Liver (tissue), 9 donors: Measurements from ENCODE around the gene RAB1A. TPM values are rescaled to one million over a fixed set of nuclear protein-coding genes. Genes with fewer than 3 reads are reported as not detected.

Experiments
- DNase-seq: peaks from one replicate; pipeline ENCODE4 v3.0.0-alpha.2; 2017; ENCODE audit warnings: low spot score
- H3K27ac ChIP-seq, 2 donors: one replicate each; pipeline ENCODE4 v1.7.0; 2013; ENCODE audit warnings: inconsistent platforms in 2 of 2, low read length in 2 of 2, control low read depth in 1 of 2, low read depth in 1 of 2, mild to moderate bottlenecking in 1 of 2
- H3K27me3 ChIP-seq, 4 donors: one replicate each; pipeline versions ENCODE4 v1.6.1 to v1.7.0; 2013; ENCODE audit warnings: low read length in 3 of 4, inconsistent platforms in 1 of 4, mild to moderate bottlenecking in 1 of 4, moderate library complexity in 1 of 4; ENCODE audit not compliant: control insufficient read depth in 4 of 4, insufficient read depth in 4 of 4
- H3K36me3 ChIP-seq, 4 donors: one replicate each; pipeline versions ENCODE4 v1.6.1 to v1.7.0; 2013; ENCODE audit warnings: low read length in 3 of 4, mild to moderate bottlenecking in 3 of 4, low read depth in 1 of 4, moderate library complexity in 1 of 4; ENCODE audit not compliant: control insufficient read depth in 4 of 4, insufficient read depth in 3 of 4
- H3K4me1 ChIP-seq, 4 donors: one replicate each; pipeline versions ENCODE4 v1.6.1 to v1.7.0; 2013; ENCODE audit warnings: low read length in 3 of 4, mild to moderate bottlenecking in 3 of 4, moderate library complexity in 1 of 4; ENCODE audit not compliant: control insufficient read depth in 4 of 4, insufficient read depth in 4 of 4
- H3K4me3 ChIP-seq, 3 donors: one replicate each; pipeline versions ENCODE4 v1.6.1 to v1.7.0; 2013; ENCODE audit warnings: low read length in 3 of 3, control low read depth in 1 of 3, low read depth in 1 of 3, mild to moderate bottlenecking in 1 of 3
- H3K9ac ChIP-seq, 2 donors: one replicate each; pipeline ENCODE4 v1.7.0; 2013; ENCODE audit warnings: low read length in 2 of 2, mild to moderate bottlenecking in 2 of 2, moderate library complexity in 2 of 2, control low read depth in 1 of 2, low read depth in 1 of 2
- H3K9me3 ChIP-seq, 4 donors: one replicate each; pipeline versions ENCODE4 v1.6.1 to v1.7.0; 2013; ENCODE audit warnings: low read length in 3 of 4; ENCODE audit not compliant: control insufficient read depth in 4 of 4
- ATF3 ChIP-seq: IDR thresholded peaks from 2 replicates; pipeline ENCODE4 v1.6.1; 2016; ENCODE audit warnings: antibody characterized with exemption
- CTCF ChIP-seq: fragments of 150-350 bp; IDR thresholded peaks from 2 replicates; pipeline ENCODE4 v1.5.1; 2017; ENCODE audit warnings: improper control_type of control experiment, low read depth, low read length; ENCODE audit not compliant: missing input control
- EGR1 ChIP-seq, 2 donors: IDR thresholded peaks; 2 replicates each; pipeline ENCODE4 v1.6.1; 2016 to 2018; ENCODE audit warnings: antibody characterized with exemption in 2 of 2, low read depth in 2 of 2
- FOXA1 ChIP-seq: IDR thresholded peaks from 2 replicates; pipeline ENCODE4 v1.6.1; 2016; ENCODE audit warnings: antibody characterized with exemption
- FOXA2 ChIP-seq: IDR thresholded peaks from 2 replicates; pipeline ENCODE4 v1.6.1; 2016; ENCODE audit warnings: antibody characterized with exemption
- GABPA ChIP-seq, 2 donors: IDR thresholded peaks in 1 of 2; conservative IDR thresholded peaks in 1 of 2; 2 replicates each; pipeline ENCODE4 v1.6.1; 2016; ENCODE audit warnings: antibody characterized with exemption in 2 of 2, mild to moderate bottlenecking in 1 of 2, moderate library complexity in 1 of 2
- HNF4A ChIP-seq, 2 donors: conservative IDR thresholded peaks; 2 replicates each; pipeline ENCODE4 v1.6.1; 2016; ENCODE audit warnings: antibody characterized with exemption in 2 of 2, mild to moderate bottlenecking in 2 of 2
- JUND ChIP-seq, 2 donors: IDR thresholded peaks; 2 replicates each; pipeline ENCODE4 v1.6.1; 2016; ENCODE audit warnings: antibody characterized with exemption in 2 of 2
- NR2F2 ChIP-seq: IDR thresholded peaks from 2 replicates; pipeline ENCODE4 v1.6.1; 2016; ENCODE audit warnings: antibody characterized with exemption
- RAD21 ChIP-seq, 2 donors: IDR thresholded peaks; 2 replicates each; pipeline ENCODE4 v1.6.1; 2016; ENCODE audit warnings: antibody characterized with exemption in 2 of 2, mild to moderate bottlenecking in 2 of 2
- REST ChIP-seq: IDR thresholded peaks from 2 replicates; pipeline ENCODE4 v1.6.1; 2016; ENCODE audit warnings: antibody characterized with exemption, mild to moderate bottlenecking
- RXRA ChIP-seq, 2 donors: IDR thresholded peaks; 2 replicates each; pipeline ENCODE4 v1.6.1; 2017 to 2018; ENCODE audit warnings: antibody characterized with exemption in 2 of 2, mild to moderate bottlenecking in 1 of 2
- SP1 ChIP-seq: IDR thresholded peaks from 2 replicates; pipeline ENCODE4 v1.6.1; 2018; ENCODE audit warnings: antibody characterized with exemption, mild to moderate bottlenecking
- TAF1 ChIP-seq: conservative IDR thresholded peaks from 2 replicates; pipeline ENCODE4 v1.6.1; 2016; ENCODE audit warnings: antibody characterized with exemption, mild to moderate bottlenecking
- YY1 ChIP-seq: IDR thresholded peaks from 2 replicates; pipeline ENCODE4 v1.6.1; 2016; ENCODE audit warnings: antibody characterized with exemption, mild to moderate bottlenecking
- WGBS: extraction: QIAGEN DNeasy Blood & Tissue Kit; methylation state at CpG from one replicate; pipeline ENCODE4 v1.1.7; 2013; 5-methylcytosine and 5-hydroxymethylcytosine counted together
- polyA plus RNA-seq, 2 donors: library from polyadenylated mRNA; stranded (reverse) in 1 of 2; unstranded in 1 of 2; fragments of 200-250 nt in 1 of 2; fragments of >200 nt in 1 of 2; fragmentation: Nextera tagmentation in 1 of 2; extraction: Ambion mirVana in 1 of 2; gene quantifications; one replicate each; pipeline versions ENCODE4 v1.2.1 to v1.2.3, GENCODE V29; 2013 to 2015
- total RNA-seq, 2 donors: library from RNA; depleted of rRNA; stranded (reverse); fragments of >200 nt; gene quantifications; one replicate each; pipeline ENCODE4 v1.2.3, GENCODE V29; 2014
- TF ChIP-seq, protein P1 (sequence below): IDR thresholded peaks from 2 replicates; pipeline ENCODE4 v1.6.1; 2016; ENCODE audit warnings: antibody characterized with exemption
- TF ChIP-seq, protein P2 (sequence below): IDR thresholded peaks from 2 replicates; pipeline ENCODE4 v1.6.1; 2016; ENCODE audit warnings: antibody characterized with exemption
- donor health status: healthy.
- donor health status: healthy.
- donor health status: healthy.
- donor health status: healthy.
- donor health status: healthy.

The RAB1A gene
- total and polyA plus RNA-seq, 4 donors, result 52.8 to 89.7 (median 77.8) TPM

DNA sequence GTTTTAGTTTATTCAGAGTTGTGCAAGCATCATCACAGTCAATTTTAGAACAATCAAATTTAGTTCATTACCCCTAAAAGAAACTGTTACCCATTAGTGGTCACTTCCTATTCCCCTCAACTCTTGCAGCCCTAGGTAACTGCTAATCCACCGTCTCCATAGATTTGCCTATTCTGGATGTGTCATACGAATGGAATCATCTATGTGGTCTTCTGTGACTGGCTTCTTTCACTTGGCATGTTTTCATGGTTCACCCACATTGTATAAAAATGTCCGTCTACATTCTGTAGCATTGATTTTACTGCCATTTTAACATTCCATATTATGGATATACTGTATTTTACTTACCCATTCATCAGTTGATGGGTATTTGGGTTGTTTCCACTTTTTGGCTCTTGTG is 79.0 kb downstream of the RAB1A start (continued):
- TF ChIP-seq CTCF (no peak), FOXA2 (no peak), RXRA (IDR thresholded peaks at IDR 0.05) (no peak), YY1 (no peak), ATF3 (no peak), RAD21 (IDR thresholded peaks at IDR 0.05) (no peak), GABPA (IDR thresholded peaks at IDR 0.05 in 1 of 2, conservative IDR thresholded peaks at IDR 0.05 in 1 of 2) (no peak)

DNA sequence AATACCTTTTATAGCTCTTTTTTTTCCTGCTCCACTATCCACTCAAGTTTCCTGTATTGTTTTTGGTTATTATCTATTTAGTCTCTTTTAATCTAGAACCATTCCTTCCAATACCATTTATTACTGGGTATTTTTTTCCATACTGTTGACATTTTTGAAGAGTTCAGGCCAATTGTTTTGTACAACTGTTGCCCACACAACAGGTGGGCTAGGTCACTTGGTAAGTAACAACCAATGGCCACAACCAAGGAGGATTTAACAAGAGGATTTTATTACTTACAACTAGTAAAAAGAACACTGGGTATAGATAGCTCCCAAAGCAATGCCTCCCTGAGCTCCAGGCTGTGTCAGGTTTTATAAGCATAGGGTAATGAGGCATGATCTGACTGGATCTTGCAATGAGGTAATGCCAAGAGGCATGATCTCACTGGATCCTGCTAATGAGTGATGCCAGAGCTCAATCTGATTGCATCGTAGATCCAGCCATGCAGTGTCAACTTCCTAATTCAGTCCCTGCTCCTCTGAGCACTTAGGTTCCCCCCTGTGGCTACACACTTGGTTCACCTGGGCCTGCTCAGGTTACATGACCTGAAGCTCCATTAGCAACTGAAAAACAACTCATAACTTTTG is 80.8 kb downstream of the RAB1A start:
- TF ChIP-seq, protein P1, sequence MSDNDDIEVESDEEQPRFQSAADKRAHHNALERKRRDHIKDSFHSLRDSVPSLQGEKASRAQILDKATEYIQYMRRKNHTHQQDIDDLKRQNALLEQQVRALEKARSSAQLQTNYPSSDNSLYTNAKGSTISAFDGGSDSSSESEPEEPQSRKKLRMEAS, result no peak
- TF ChIP-seq SP1, result no peak
- no peak for TF ChIP-seq FOXA2
- TF ChIP-seq FOXA1, result no peak
- no peak for TF ChIP-seq REST
- no peak for TF ChIP-seq ATF3
- TF ChIP-seq NR2F2, result no peak
- no peak for TF ChIP-seq HNF4A (conservative IDR thresholded peaks at IDR 0.05)
- TF ChIP-seq TAF1, result no peak
- no peak for TF ChIP-seq EGR1 (IDR thresholded peaks at IDR 0.05; ENCODE audit: low read depth in 2 of 2)
- TF ChIP-seq YY1, result no peak
- no peak for TF ChIP-seq RXRA (IDR thresholded peaks at IDR 0.05)
- no peak for TF ChIP-seq RAD21 (IDR thresholded peaks at IDR 0.05)
- TF ChIP-seq GABPA (IDR thresholded peaks at IDR 0.05 in 1 of 2, conservative IDR thresholded peaks at IDR 0.05 in 1 of 2), result no peak
- TF ChIP-seq, protein P2, sequence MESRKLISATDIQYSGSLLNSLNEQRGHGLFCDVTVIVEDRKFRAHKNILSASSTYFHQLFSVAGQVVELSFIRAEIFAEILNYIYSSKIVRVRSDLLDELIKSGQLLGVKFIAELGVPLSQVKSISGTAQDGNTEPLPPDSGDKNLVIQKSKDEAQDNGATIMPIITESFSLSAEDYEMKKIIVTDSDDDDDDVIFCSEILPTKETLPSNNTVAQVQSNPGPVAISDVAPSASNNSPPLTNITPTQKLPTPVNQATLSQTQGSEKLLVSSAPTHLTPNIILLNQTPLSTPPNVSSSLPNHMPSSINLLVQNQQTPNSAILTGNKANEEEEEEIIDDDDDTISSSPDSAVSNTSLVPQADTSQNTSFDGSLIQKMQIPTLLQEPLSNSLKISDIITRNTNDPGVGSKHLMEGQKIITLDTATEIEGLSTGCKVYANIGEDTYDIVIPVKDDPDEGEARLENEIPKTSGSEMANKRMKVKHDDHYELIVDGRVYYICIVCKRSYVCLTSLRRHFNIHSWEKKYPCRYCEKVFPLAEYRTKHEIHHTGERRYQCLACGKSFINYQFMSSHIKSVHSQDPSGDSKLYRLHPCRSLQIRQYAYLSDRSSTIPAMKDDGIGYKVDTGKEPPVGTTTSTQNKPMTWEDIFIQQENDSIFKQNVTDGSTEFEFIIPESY, result no peak
- no peak for TF ChIP-seq JUND (IDR thresholded peaks at IDR 0.05)
- no peak for TF ChIP-seq CTCF

More for the DNA sequence above, 80.8 kb downstream of the RAB1A start:
- DNase-seq, result no peak
- Histone ChIP-seq H3K4me3 (no peak overlapping the region), H3K9me3 (peaks cover 0 to 3% (median 0%) of the 10 kb centered on the region in 4 donors), H3K27me3 (no peaks in the 10 kb centered on the region), H3K9ac (no peak overlapping the region), H3K36me3 (peaks cover 0 to 3% (median under 1%) of the 10 kb centered on the region in 4 donors), H3K27ac (no peak overlapping the region), H3K4me1 (no peaks in the 10 kb centered on the region)
- WGBS, result 96% methylated on average over 1 of the region's 1 CpG
